ENCODE measurements around the gene CDR2L.
A peak's percentile ranks its signal among the peaks of the same experiment; 100 is the strongest.

Gene CDR2L

GRCh38 chr17:75046407-75047289 lies 59.2 kb downstream of the CDR2L start, which contains the start of the genes ATP5PD and KCTD2:
ATP5PD (minus strand) TSS chr17:75046969; CDS start chr17:75042650, 4,319 bp downstream.
KCTD2 (plus strand) TSS chr17:75047225; CDS start chr17:75047251, 26 bp downstream.
- DNase-seq: peak; percentile 99

GRCh38 chr17:75047398-75048098 lies 60.1 kb downstream of the CDR2L start:
- DNase-seq: peak; percentile 73

GRCh38 chr17:75048249-75048878 lies 60.9 kb downstream of the CDR2L start:
- DNase-seq: no peak

DNA sequence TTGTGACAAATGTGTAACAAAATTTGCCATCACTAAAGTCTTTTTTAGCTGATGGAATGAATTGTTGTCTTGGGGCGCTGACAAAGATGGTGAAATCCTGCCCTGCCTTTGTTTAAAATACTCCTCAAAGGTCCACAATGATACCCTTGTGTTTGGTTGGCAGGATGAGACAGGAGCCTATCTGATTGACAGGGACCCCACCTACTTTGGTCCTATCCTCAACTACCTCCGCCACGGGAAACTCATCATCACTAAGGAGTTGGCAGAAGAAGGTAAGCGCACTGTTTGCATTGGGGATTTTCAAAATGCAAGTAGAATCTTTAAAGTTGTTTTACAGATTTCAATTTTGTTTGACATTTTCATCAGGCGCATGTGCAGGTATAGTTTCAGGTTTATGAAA lies 61.6 kb downstream of the CDR2L start:
- DNase-seq: no peak

DNA sequence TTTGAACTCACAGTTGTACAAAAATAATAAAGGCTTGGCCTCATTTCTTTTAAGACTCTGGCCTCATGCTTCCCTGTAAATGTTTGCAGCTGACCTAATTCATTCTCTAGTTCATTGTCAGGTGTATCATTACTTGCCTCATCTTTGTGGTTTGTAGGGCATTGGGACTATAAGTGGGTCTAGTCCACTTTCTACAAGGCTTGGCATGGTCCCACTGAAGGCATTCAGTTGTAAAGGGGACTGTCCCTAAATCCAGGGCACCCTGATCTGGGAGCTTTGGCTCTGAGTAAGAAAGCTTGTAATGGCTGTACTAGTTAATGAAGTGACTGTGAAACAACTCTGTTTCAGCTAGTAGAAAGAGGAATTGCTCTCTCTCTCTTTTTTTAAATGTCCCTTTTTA lies 62.3 kb downstream of the CDR2L start:
- DNase-seq: no peak

- no peak for DNase-seq
Measured at GRCh38 chr17:75051941-75052340, 64.5 kb downstream of the CDR2L start.

All from islet precursor cell (in vitro differentiated cells).